HG03280 (cell line): ENCODE data around the gene SEMG2.

Experiments
- ATAC-seq: cut with Tn5 transposase; IDR thresholded peaks from one replicate; pipeline ENCODE4 v1.9.1; 2021; ENCODE audit warnings: mild to moderate bottlenecking, moderate library complexity; ENCODE audit not compliant: unreplicated experiment

The SEMG2 gene

DNA sequence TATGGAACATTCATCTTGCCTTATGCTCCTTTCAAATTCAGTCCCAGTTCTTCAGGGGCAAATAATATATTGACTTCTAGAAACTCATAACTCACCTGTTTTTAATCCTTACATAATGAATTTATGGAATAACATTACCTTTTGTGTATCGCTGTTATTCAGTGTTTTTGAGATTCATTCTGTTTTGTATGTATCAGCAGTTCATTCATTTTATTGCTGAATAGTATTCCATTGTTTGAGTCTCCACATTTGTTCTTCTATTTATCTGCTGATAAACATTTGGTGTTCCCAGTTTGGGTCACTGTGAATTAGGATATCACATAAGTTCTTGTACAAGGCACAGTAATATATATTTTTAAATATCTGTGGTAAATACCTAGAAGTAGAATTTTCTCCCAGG lies 5.1 kb downstream of the SEMG2 start:
- no peak for ATAC-seq

DNA sequence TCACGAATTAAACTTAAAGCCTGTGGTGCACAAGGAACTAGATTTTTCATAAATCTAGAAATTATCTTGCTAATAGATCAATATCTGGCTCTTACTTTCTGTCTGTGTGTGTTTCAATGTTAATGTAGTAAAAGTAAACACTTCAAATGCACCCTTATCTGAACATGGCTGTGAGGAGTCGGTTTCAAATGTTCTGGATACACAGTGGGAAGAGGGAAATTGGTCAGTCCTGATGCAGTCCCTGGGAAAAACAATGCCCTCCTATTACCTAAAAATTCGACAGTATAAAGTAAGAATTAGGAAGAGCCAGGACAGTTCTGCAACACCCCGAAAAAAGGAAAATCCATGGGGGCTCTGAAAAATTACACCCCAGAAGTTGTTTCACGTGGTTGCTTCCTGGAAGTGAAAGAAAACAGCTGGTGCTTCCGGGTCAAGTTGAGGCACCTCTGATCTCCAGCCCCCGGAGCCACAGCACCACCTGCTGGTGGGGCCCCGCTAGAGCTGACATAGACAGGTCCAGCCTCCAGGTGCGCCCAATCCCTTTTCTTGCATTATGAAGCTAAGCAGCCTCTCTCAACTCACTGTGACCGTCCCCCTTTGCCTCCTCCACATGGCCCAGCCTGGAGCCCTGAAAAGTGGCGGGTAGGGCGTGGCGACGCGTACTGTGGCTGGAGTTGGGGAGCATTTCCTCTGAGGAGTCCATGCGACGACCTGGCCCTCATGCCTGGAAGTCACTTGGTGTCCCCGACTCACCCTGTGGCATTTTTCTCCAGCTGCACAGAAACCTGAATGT lies 8.3 kb downstream of the SEMG2 start:
- ATAC-seq: no peak

DNA sequence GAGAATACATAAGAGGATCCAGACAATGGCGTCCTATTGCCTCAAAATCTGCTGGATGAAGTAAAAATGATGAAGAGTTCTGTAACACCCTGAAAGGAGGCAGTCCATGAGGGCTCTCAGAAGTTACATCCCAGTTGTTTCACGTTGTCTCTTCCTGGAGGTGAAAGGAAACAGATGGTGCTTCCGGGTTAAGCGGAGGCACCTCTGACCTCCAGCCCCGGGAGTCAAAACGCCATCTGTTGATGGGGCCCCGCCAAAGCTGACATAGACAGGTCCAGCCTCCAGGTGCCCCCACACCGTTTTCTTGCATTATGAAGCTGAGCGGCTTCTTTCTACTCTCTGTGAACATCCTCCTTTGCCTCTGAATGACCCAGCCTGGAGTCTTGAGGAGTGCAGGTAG lies 9.5 kb downstream of the SEMG2 start:
- ATAC-seq: no peak

DNA sequence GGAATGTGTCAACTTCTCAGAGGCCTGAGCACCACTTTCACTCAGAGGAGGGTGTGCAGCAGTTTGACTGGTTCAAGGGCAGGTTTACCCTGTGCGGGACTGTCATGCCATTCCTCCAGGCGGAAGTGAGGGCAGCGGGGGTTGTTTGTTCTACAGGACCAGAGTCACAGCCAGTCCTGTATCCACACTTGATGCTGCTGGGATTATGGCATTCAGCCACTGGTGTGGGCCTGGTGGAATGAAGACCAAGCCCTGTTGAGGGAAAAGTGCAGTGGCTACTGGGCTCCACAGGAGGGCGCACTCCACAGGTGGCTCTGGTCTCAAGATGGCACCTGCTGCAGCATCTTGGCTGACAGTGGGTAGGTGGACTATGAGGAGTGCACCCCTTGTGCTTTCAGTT lies 14.8 kb downstream of the SEMG2 start:
- ATAC-seq: no peak

DNA sequence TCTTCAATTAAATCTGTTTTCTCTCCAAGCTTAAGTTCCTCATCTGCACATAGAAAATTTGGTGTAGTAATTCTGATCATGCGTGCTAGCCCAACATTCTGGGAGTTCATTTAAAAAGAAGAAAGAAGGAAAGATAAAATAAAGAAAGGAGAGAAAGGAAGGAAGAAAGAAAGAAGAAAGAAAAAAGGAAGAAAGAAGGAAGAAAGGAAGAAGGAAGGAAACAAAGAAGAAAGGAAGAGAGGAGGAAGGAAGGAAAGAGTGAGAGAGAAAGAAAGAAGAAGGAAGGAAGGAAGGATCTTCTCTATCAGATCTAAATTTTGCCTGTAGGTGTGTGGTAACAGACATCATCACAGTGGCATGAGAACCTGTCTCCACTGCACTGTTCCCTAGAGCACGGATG lies 17.0 kb downstream of the SEMG2 start:
- ATAC-seq: no peak

DNA sequence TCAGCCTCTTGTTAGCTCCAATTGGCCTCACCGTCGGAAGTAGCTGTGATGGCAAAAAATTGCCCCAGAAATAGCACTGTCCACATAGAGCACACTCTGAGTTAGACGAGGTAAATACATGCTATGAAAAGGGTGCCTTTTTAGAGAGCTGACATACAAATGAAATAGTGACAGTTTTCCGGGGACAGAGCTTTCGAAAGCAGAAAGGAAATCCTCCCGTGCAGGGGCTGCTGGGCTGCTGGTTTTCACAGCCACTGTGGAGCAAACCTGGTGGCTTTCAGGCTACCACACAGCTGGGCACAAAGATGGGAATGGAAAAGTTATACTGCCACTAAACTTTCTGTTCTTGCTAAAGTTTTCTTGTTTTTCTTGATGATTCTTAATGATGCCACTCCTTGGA lies 24.9 kb downstream of the SEMG2 start:
- ATAC-seq: no peak

DNA sequence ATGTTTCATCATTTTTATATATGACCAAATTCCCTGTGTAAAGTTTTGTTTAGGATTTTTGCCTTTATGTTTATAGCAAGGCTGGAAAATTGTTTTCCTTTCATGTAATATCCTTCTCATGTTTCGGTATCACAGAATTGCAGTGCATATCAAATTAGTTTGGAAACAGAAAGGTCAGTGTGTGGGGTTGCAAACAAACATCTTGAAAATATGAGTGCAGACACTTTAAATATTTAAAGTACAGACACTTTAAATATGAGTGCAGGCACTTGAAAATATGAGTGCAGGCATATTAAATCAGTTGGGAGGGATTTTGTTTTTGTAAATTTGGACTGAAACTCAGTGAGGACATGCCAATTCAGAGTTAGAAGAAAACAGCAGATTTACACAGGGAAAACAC lies 26.7 kb downstream of the SEMG2 start:
- ATAC-seq: no peak

DNA sequence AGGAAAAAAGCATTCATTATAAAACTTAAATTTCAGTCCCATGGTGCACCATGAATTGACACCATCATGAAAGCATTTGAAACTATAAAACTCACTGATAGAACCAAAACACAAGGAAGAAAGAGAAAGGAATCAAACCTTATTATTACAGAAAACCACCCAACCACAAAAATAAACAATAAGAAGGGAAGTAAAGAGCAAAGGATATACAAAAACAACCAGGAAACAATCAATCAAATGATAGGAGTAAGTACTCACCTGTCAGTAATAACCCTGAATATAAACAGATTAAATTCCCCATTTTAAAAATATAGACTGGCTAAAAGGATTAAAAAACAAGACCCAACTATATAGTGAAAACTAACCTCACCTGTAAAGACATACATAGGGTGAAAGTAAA lies 27.4 kb downstream of the SEMG2 start:
- ATAC-seq: no peak

DNA sequence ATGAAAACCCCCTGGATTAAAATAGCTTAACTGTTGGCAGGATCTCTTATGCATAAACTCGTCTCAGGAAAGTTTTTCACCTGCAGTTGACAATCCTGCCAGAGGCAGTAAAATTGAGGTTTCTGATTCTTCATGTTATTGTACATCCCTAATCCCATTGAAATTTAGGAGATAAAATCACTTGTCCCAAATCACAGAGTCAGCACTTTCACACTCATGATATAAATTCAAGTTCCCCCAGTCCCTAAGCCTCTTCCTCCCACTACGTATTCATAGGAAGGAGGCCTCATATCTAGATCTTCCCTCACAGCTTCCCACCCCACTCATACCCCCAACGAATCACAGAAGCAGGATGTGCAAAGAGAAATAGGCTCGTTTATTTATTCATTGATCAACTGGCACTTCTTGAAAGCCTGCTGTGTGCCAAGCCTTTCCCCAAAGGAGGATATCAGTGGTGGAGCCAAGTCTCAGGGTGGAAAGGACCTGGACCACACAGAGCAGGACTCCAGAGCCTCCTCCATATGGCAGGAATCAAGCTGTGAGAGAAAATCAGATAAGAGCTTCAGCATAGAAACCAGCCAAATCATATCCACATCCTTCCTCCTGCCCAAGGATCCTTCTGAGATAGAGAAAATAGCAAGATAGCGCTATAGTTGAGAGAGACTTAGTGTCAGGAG lies 30.8 kb downstream of the SEMG2 start:
- no peak for ATAC-seq

DNA sequence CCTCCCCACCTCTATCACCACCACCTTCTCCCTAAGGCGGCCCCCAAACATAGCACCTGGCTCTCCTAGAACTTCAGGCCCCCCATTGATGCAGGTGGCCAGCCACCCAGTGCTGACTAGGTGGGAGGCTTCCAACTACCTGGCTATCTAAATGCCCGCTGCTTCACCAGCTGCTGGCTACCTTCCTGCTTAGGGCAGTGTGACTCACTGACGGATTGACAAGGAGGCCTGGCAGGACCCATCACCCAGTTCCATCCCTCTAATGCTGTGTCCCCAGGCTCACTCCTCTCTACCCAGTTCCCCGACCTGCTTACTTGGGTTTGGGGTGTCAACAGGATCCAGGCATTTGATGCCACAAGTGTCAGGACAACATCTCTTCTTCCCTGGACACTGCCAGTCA lies 32.1 kb downstream of the SEMG2 start:
- no peak for ATAC-seq

DNA sequence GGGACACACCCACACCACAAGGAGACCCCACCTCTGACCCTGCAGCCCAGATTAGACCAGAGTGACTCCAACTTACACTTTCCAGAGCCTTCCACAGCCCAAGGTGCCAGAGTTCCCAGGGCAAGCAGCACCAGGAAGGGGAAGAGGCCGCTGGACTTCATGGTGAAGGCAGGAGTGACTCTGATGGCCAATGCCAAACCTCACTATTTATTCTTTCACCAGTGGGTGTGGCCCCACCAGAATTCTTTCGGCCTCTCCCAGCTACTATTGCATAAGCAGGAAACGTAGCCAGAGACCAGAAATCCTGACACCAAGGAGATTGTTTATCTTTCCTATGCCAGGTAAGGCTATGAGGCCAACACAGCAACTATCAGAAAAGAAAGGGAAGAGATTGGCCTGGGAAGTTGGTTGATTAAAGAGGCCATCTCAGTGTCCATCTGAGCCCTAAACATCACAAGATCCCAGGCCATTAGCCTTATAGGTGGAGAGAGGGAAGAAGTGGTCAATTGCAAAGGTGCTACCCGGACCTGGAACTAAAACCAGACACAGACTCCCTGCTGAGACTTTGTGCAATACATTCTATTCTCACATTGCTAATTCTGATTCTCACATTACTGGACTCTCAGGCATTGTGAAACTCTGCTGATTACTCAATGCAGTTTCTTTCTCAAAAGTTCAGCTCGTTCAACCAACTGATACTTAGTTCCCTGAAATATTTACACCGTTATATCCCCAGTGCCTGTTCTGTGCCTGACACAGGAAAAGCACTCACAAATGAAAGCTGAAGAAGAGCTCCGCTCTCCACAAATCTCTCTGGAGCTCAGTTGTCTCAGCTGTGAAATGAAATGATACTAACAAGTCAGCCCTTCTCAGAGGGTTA lies 33.5 kb downstream of the SEMG2 start, which contains the start of gene SLPI:
TSS of gene SLPI (minus strand) at position 182 of the 880 bp plus-strand sequence. CDS start at position 161, 21 bp downstream.
- no peak for ATAC-seq

DNA sequence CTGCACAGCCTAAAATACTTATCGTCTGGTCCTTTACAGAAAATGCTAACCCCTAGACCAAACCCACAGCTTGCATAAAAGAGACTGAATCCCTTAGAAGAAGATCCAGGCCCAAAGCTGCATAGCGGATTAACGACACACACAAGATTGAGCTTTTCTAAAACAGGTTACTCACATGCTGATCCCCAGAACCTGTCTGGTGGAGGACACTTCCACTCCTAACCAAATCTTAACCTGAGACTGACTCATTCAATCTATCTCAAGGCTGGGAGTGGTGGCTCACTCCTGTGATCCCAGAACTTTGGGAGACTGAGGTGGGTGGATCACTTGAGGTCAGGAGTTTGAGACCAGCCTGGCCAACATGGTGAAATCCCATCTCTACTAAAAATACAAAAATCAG lies 36.0 kb downstream of the SEMG2 start:
- no peak for ATAC-seq

DNA sequence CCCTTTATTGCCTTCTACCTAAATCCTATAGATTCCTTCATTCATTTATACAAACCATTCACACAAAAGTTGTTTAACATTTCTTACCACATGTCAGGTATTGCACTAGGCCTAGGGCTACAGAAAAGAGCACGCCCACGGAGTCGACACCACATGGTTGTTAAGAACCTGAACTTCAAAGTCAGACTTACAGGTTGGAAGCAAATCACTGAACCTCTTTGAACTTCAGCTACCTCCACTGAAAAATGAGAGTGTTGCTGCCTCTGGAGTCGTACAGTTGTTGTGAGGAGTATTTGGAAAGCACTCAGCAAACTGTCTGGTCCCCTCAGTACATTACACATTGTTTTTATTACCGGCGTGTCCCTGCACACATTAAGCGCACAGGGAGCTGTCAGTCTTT lies 36.5 kb downstream of the SEMG2 start:
- no peak for ATAC-seq

DNA sequence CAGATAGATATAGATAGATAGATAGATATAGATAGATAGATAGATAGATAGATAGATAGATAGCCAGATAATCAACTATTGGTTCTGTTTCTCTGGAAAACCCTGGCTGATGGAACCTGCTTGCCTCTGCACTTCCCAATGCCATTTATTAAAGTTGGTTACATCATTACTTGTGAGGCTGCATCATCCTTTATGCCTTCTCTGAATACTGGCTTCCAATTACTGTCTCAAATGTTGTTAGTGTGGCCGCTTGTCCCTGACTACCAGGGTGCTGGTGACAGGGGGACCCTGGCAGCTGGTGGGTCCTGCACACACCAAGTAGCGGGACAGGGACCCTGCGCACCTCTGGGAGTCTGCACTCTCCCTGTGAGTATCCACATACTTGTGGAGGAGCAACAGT lies 37.1 kb downstream of the SEMG2 start:
- ATAC-seq: no peak

DNA sequence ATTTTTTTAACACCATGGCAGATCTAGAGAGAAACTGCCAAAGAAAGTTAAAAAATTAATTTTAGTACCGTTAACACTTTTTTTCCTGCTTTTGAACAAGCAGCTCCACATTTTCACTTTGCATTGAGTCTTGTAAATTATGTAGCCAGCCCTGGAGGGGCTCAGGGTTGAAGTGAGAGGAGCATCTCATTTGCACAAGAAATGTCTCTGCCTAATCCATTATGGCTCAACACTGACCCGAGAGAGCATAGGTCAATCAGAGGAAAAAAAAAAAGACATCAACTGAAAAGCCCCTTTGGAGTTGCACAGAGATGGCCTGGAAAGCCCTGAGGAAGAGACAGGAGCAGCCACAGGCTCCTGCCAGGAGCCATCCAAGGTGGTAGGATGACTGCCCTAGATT lies 37.5 kb downstream of the SEMG2 start:
- no peak for ATAC-seq

DNA sequence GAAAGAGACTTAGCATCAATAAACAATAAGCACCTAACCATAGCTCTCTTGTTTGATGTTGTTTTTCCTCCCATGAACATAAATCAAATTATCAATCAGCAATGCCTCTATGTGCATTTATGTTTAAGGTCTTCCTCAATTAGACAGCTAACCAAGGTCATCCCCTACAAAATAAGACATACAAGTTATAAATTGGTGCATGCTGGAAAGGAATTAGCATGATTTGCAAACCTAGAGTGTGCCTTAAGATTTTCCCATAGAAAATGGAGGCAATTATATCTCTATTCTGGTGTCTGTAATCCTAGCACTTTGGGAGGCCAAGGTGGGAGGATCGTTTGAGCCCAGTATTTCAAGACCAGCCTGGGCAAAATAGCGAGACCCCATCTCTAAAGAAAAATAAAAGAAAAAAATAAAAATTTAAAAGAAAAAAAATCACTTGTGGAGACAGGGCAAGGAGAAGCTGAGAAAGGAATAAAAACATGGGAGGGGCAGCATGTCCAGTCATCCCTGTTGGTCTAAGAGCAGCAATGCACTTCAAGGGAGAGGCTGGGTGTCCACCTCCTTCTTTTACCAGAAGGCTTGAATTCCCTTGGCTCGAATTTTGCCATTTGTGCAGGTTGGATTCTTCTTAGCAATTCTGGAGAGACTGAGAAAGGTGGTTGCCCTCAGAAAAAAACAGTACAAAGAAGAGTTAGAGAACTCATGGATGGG lies 42.5 kb downstream of the SEMG2 start:
- no peak for ATAC-seq

DNA sequence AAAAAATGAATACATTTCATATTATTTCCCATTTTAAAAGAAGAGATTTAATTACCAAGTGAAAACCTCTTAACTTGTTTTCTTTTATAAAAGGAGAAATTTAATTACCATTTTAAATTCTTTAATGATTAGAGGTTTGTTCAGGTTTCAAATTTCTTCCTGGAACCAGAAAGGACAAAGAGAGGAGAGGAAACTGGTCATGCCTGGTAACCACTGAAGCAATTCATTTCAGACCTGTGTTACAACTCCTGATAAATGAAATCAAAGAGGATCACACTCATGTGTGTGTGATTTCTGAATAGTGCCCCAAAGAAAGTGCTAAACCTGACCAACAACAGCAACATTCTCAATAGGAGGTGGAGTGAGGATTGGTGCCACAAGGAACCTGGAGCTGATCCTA lies 45.8 kb downstream of the SEMG2 start:
- ATAC-seq: no peak

DNA sequence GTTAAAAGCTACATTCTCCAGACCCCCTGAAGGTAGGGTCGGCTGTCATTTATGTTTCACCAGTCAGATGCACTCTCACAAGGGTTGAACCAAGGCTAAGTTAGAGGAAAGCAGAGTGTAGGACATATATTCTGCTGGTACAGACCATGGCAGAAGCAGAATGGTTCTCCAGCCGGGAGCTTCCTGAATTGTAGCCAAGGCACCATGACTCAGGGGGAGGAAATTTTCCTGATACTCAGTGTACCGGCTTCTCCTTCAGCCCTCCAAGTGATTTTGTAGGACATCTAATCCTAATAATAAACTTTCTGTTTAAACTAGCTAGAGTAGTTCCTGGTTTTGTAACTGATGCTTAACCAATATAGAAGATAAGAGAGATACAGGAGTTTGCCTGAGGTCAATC lies 47.4 kb downstream of the SEMG2 start:
- ATAC-seq: no peak

DNA sequence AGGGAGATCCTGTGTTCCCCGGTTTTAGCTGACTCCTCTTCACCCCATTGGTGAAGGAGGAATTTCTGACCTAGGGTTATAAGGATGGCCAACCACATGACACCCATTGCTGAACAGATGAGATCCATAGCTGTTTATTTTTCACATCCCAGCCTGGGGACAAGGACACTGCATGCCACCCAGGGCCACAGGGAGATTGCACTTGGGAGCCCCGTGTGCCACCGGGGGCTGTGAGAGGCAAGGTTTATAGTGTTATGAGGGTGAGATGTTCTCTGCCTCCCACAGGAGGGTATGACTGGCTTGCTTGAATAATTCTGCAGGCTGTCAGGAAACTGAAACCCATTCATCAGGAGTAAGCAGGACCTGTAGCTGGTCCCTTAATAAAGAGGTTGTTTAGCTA lies 47.9 kb downstream of the SEMG2 start:
- no peak for ATAC-seq

DNA sequence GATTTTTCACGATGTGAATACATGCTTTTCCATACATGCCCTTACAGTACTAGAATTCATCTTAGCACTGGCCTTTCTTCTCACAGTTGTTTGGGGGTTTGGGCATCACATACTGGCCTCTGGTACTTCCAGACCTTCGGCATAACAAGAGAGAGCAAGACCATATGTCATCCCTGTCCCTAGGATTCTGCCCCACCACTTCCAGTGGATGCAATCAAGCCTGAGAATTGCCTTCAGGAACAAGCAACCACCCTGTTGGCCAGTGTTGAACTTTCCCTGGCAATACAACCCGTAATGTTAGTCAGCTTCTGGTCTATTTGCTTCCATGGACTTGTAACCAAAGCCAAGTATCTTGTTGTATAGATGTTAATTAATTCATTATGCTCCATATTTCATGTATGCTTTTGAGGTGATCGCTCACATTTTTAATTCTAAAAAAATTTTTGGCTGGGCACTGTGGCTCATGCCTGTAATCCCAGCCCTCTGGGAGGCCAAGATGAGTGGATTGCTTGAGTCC lies 48.6 kb downstream of the SEMG2 start:
- no peak for ATAC-seq
